ENCODE data around the gene EHD3.

- no peak for TF ChIP-seq EP300 (IDR thresholded peaks at IDR 0.05; ENCODE audit: borderline replicate concordance in 1 of 2, control insufficient read depth in 1 of 2, low read depth in 2 of 2, low read length in 2 of 2)
- TF ChIP-seq CTCF (IDR thresholded peaks at IDR 0.05 in 2 of 3, conservative IDR thresholded peaks at IDR 0.05 in 1 of 3; ENCODE audit: control insufficient read depth in 2 of 3, extremely low read depth in 1 of 3, insufficient read depth in 1 of 3, low read depth in 3 of 3, low read length in 3 of 3): no peak
- TF ChIP-seq POLR2A (IDR thresholded peaks at IDR 0.05; ENCODE audit: low read depth, low read length): no peak
- no peak for TF ChIP-seq HCFC1 (IDR thresholded peaks at IDR 0.05; ENCODE audit: low read length)
- no peak for TF ChIP-seq BCL11A (IDR thresholded peaks at IDR 0.05; ENCODE audit: low read depth, low read length)
- no peak for TF ChIP-seq CREB1 (IDR thresholded peaks at IDR 0.05; ENCODE audit: low read depth)
- no peak for TF ChIP-seq ZNF24 (IDR thresholded peaks at IDR 0.05)
- TF ChIP-seq MTA3 (IDR thresholded peaks at IDR 0.05; ENCODE audit: borderline replicate concordance, low read length): no peak
- no peak for TF ChIP-seq TCF7 (IDR thresholded peaks at IDR 0.05; ENCODE audit: borderline replicate concordance)
Observed at GRCh38 chr2:31238126-31238905, 4.4 kb downstream of the EHD3 start.
